Myocyte (in vitro differentiated cells): Measurements from ENCODE around the gene SDK2. TPM values are rescaled to one million over a fixed set of nuclear protein-coding genes. Genes with fewer than 3 reads are reported as not detected.
"Not testable (repeated sequence)": the region's sequence is repeated elsewhere in the genome, so short reads cannot be mapped to it uniquely, and the experiment has no call there.

Experiments used
- DNase-seq: peaks from one replicate; pipeline ENCODE4 v3.0.0-alpha.2; 2012; ENCODE audit warnings: low read depth
- total RNA-seq: library from RNA; depleted of rRNA; stranded (reverse); fragments of >200 nt; gene quantifications from 2 replicates; pipeline ENCODE4 v1.2.3, GENCODE V29; 2014

The SDK2 gene
- total RNA-seq, 1 donor from 2014 or later = not detected

GRCh38 chr17:73463821-73464220 is 180.4 kb downstream of the SDK2 start:
- no peak for DNase-seq

- DNase-seq = no peak
Observed at GRCh38 chr17:73462823-73463222, 181.4 kb downstream of the SDK2 start.

GRCh38 chr17:73459980-73460379 is 184.3 kb downstream of the SDK2 start:
- no peak for DNase-seq

GRCh38 chr17:73455767-73456166 is 188.5 kb downstream of the SDK2 start:
- no peak for DNase-seq

- no peak for DNase-seq
Observed at GRCh38 chr17:73455050-73455687, 189.1 kb downstream of the SDK2 start.

- not testable (repeated sequence) for DNase-seq
Observed at GRCh38 chr17:73453494-73453893, 190.8 kb downstream of the SDK2 start.

GRCh38 chr17:73453090-73453489 is 191.2 kb downstream of the SDK2 start:
- no peak for DNase-seq

- DNase-seq = no peak
Observed at GRCh38 chr17:73452009-73452408, 192.2 kb downstream of the SDK2 start.

- DNase-seq = no peak
Observed at GRCh38 chr17:73447319-73447718, 196.9 kb downstream of the SDK2 start.

GRCh38 chr17:73446617-73447016 is 197.6 kb downstream of the SDK2 start:
- DNase-seq = no peak

- DNase-seq = no peak
Observed at GRCh38 chr17:73445466-73445865, 198.8 kb downstream of the SDK2 start.

GRCh38 chr17:73444021-73444420 is 200.2 kb downstream of the SDK2 start:
- DNase-seq = no peak

GRCh38 chr17:73439597-73439996 is 204.6 kb downstream of the SDK2 start:
- no peak for DNase-seq

- no peak for DNase-seq
Observed at GRCh38 chr17:73437826-73438225, 206.4 kb downstream of the SDK2 start.

- no peak for DNase-seq
Observed at GRCh38 chr17:73436954-73437353, 207.3 kb downstream of the SDK2 start.

- no peak for DNase-seq
Observed at GRCh38 chr17:73435412-73435811, 208.8 kb downstream of the SDK2 start.

- no peak for DNase-seq
Observed at GRCh38 chr17:73434154-73434553, 210.1 kb downstream of the SDK2 start.

GRCh38 chr17:73433501-73433900 is 210.7 kb downstream of the SDK2 start:
- DNase-seq = no peak

- DNase-seq = no peak
Observed at GRCh38 chr17:73432624-73433190, 211.5 kb downstream of the SDK2 start.

- no peak for DNase-seq
Observed at GRCh38 chr17:73431401-73432205, 212.6 kb downstream of the SDK2 start.

GRCh38 chr17:73430848-73431247 is 213.4 kb downstream of the SDK2 start:
- peak; percentile 12 for DNase-seq

GRCh38 chr17:73430165-73430680 is 214.0 kb downstream of the SDK2 start:
- peak; percentile 38 for DNase-seq
